ENCODE measurements around the gene FAM83G. TPM values are rescaled to one million over a fixed set of nuclear protein-coding genes. Genes with fewer than 3 reads are reported as not detected.
"Not testable (repeated sequence)": the region's sequence is repeated elsewhere in the genome, so short reads cannot be mapped to it uniquely, and the experiment has no call there.

The FAM83G gene
- total RNA-seq, 2 donors from 2014 or later = 10.9 to 11.3 TPM

DNA sequence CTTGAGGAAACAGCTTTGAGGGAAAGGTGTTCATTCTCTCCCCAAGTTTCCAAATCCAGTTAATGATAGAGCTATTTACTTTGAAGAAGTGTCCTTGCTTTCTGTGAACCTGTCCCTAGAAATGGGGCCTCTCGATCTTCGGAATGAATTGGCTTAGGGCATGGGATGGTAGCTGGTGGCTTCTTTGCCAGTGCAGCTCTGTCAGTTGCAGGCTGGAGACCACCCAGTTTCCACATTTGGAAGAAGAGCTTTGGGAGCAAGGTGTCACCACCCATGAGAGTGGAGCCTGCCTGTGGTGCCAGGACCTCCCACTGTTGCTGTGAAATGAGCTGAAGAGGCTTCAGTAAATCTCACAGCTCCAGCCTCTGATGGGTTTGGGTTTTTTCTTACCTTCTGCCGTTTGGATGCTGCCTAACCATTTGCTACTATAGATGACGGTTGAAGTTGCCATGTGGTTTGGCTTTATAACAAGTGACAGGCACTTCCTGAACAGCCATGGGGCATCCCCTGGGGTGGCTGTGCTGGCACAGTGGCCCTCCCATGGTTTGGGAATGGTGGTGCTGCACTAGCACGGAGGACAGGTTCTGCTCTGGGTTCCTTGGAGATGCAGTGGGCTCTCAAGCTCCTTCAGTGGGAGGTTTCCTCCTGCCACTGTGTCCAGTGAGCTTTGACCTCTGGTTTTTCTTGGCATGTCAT, 72.1 kb downstream of the FAM83G start:
- Mint-ChIP-seq H3K36me3 (ENCODE audit: insufficient read depth in 2 of 2) (peaks cover 1 to 9% of the 10 kb centered on the region in 2 donors), H3K4me1 (ENCODE audit: low read depth) (peaks cover 25% of the 10 kb centered on the region), H3K27ac (peak overlapping the region; percentile 85), H3K9me3 (no peaks in the 10 kb centered on the region), H3K4me3 (peak overlapping the region in 1 of 2 donors; percentile 37), H3K27me3 (ENCODE audit: low read depth) (no peaks in the 10 kb centered on the region)
- DNase-seq (no peak), ATAC-seq (replicated peaks in 1 of 2) (peak; percentile 51 to 68)

- Mint-ChIP-seq H3K27ac (no peak overlapping the region), H3K4me1 (ENCODE audit: low read depth) (peaks cover 37% of the 10 kb centered on the region), H3K9me3 (no peaks in the 10 kb centered on the region), H3K36me3 (ENCODE audit: insufficient read depth in 2 of 2) (peaks cover 1 to 17% of the 10 kb centered on the region in 2 donors), H3K27me3 (ENCODE audit: low read depth) (no peaks in the 10 kb centered on the region), H3K4me3 (no peak overlapping the region)
- DNase-seq (no peak), ATAC-seq (replicated peaks in 1 of 2) (no peak)
Observed at GRCh38 chr17:18928628-18929125, 75.9 kb downstream of the FAM83G start.

DNA sequence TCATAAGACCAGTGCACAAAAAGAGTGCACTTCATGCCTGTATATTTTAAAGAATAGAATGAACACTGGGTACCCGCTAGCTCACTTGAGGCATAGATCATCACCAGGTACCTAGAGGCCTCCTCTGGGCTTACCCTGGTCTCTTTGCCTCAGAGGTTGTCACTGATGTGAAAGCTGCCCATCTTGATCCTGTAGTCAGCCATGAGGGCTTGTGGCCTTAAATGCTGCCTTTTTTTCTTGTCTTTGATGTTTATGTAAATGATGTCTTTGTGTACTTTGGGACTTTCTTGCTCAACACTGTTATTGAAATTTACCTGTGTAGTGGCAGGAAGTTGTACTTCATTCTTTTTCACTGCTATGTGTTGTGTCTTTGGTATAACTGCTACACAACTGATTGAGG, 79.4 kb downstream of the FAM83G start:
- H3K4me3 Mint-ChIP-seq = no peak overlapping the region
- peak in 1 of 2 donors; percentile 44 for ATAC-seq (replicated peaks in 1 of 2)
- peaks cover 41% of the 10 kb centered on the region for H3K4me1 Mint-ChIP-seq (ENCODE audit: low read depth)
- H3K9me3 Mint-ChIP-seq = no peaks in the 10 kb centered on the region
- no peaks in the 10 kb centered on the region for H3K27me3 Mint-ChIP-seq (ENCODE audit: low read depth)
- H3K36me3 Mint-ChIP-seq (ENCODE audit: insufficient read depth in 2 of 2) = peaks cover 0 to 17% of the 10 kb centered on the region in 2 donors
- no peak overlapping the region for H3K27ac Mint-ChIP-seq
- no peak for DNase-seq

DNA sequence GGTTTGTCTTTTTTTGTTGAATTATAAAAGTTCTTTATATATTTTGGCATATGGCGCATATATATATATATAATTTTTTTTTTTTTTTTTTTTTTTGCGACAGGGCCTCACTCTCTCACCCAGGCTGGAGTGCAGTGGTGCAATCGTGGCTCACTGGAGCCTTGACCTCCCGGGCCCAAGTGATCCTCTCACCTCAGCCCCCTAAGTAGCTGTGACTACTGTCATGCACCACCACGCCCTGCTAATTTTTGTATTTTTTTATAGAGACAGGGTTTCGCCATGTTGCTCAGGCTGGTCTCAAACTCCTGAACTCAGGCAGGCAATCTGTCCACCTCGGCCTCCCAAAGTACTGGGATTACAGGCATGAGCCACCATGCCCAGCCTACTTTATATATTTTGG, 82.0 kb downstream of the FAM83G start:
- not testable (repeated sequence) for H3K36me3 Mint-ChIP-seq (ENCODE audit: insufficient read depth in 2 of 2); DNase-seq; ATAC-seq (replicated peaks in 1 of 2); H3K27me3 Mint-ChIP-seq (ENCODE audit: low read depth); H3K27ac Mint-ChIP-seq; H3K9me3 Mint-ChIP-seq
- Mint-ChIP-seq H3K4me1 (ENCODE audit: low read depth) (peaks cover 61% of the 10 kb centered on the region), H3K4me3 (peak overlapping the region in 1 of 2 donors; percentile 87)

- peaks cover 2 to 9% of the 10 kb centered on the region in 2 donors for H3K36me3 Mint-ChIP-seq (ENCODE audit: insufficient read depth in 2 of 2)
- ATAC-seq (replicated peaks in 1 of 2) = peak; percentile 83 to 89
- H3K9me3 Mint-ChIP-seq = no peaks in the 10 kb centered on the region
- H3K4me1 Mint-ChIP-seq (ENCODE audit: low read depth) = peaks cover 66% of the 10 kb centered on the region
- peak; percentile 18 to 41 for DNase-seq
- H3K27ac Mint-ChIP-seq = peak overlapping the region; percentile 71
- no peaks in the 10 kb centered on the region for H3K27me3 Mint-ChIP-seq (ENCODE audit: low read depth)
- peak overlapping the region; percentile 56 to 87 for H3K4me3 Mint-ChIP-seq
Observed at GRCh38 chr17:18921912-18922451, 82.6 kb downstream of the FAM83G start.

- Mint-ChIP-seq H3K36me3 (ENCODE audit: insufficient read depth in 2 of 2) (peaks cover 5 to 9% of the 10 kb centered on the region in 2 donors), H3K4me1 (ENCODE audit: low read depth) (peaks cover 69% of the 10 kb centered on the region), H3K4me3 (peak overlapping the region; percentile 56 to 87), H3K9me3 (no peaks in the 10 kb centered on the region), H3K27me3 (ENCODE audit: low read depth) (no peaks in the 10 kb centered on the region), H3K27ac (no peak overlapping the region)
- DNase-seq = no peak
- no peak for ATAC-seq (replicated peaks in 1 of 2)
Observed at GRCh38 chr17:18921485-18921884, 83.1 kb downstream of the FAM83G start.

DNA sequence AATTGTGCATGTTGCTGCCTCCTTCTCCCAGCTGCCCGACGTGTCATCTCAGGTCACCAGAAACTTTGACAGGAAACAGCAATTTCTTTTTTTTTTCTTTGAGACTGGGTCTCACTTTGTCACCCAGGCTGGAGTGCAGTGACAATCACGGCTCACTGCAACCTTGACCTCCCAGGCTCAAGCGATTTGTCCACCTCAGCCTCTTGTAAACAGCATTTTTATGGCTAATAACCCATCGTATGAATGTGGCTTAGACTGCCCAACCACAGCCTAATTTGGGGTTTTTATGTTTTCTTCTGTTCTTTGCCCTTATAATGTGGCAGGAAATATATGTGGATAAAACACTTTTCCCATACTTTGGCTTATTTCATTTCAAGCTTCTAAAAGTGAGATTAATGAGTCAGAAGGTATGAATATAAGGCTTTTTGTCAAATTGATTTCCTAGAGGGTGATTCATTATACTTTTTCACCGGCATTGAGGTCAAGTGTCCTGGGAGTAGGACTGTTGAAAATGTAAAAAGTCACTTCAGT, 83.6 kb downstream of the FAM83G start:
- no peak for DNase-seq
- ATAC-seq (replicated peaks in 1 of 2) = peak; percentile 20 to 27
- peak overlapping the region; percentile 56 to 87 for H3K4me3 Mint-ChIP-seq

GRCh38 chr17:18919963-18920362, 84.6 kb downstream of the FAM83G start:
- Mint-ChIP-seq H3K4me1 (ENCODE audit: low read depth) (peaks cover 60% of the 10 kb centered on the region), H3K4me3 (no peak overlapping the region), H3K27ac (no peak overlapping the region), H3K27me3 (ENCODE audit: low read depth) (no peaks in the 10 kb centered on the region), H3K36me3 (ENCODE audit: insufficient read depth in 2 of 2) (peaks cover 7 to 15% of the 10 kb centered on the region in 2 donors), H3K9me3 (no peaks in the 10 kb centered on the region)
- DNase-seq = no peak
- no peak for ATAC-seq (replicated peaks in 1 of 2)

More for the DNA sequence above, 83.6 kb downstream of the FAM83G start:
- Mint-ChIP-seq H3K27me3 (ENCODE audit: low read depth) (no peaks in the 10 kb centered on the region), H3K27ac (peak overlapping the region; percentile 66), H3K9me3 (no peaks in the 10 kb centered on the region), H3K4me1 (ENCODE audit: low read depth) (peaks cover 69% of the 10 kb centered on the region), H3K36me3 (ENCODE audit: insufficient read depth in 2 of 2) (peaks cover 5 to 13% of the 10 kb centered on the region in 2 donors)

Other genes with a start within 250 kb of the FAM83G start
- 10 to 100 TPM; 28.1 to 35.3 TPM for gene TVP23B, start 223.6 kb downstream of the FAM83G start, total RNA-seq
- 10 to 100 TPM; 64.1 to 64.6 TPM for gene PRPSAP2, start 146.6 kb downstream of the FAM83G start, total RNA-seq
- gene SLC5A10, start 52.6 kb downstream of the FAM83G start, total RNA-seq = not detected
- gene GRAP, start 42.2 kb upstream of the FAM83G start, total RNA-seq = 10 to 100 TPM in 1 of 2 donors, 1 to 10 TPM in 1; 9.7 to 15.9 TPM
- 1 to 10 TPM; 2.8 to 5.1 TPM for gene GRAPL, start 122.8 kb upstream of the FAM83G start, total RNA-seq
- 1 to 10 TPM; 5.3 to 9.0 TPM for gene EPN2, start 232.6 kb upstream of the FAM83G start, total RNA-seq

All from activated T-cell treated with anti-CD3 and anti-CD28 coated beads, Interleukin-2, amount 50 U/mL, for 72 hours (primary cell).